HG02870 (cell line): Measurements from ENCODE around the gene LAMB4.

Experiments used
- ATAC-seq: cut with Tn5 transposase; IDR thresholded peaks from one replicate; pipeline ENCODE4 v1.9.1; 2021; ENCODE audit warnings: mild to moderate bottlenecking, moderate library complexity; ENCODE audit not compliant: unreplicated experiment

LAMB4 gene

DNA sequence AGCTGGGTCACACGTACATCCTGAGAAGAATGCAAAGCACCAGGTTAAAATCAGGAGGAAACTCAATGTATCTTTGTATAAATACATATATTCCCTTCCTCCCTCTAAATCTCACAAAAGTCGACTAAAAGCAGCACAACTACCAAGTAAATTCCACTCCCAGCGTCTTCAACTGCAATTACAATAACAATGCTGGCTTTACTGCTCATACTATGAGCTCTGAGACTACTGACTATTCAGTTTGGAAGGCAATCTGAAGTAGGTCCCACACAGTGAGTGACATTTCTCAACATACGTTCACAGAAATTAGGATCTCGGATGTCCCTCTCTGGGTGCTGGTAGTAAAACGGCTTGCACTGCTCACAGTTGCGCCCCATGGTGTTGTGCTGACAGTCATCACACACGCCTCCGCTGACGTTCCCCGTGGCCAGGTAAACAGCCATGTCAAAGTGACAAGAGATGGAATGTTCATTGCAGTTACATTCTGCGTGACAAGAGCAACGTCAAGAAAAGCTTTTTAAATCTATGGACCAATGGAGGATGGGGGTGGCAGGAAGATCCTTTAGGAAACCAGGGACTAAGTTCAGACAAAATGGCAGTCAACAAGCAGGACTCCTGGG lies 154.7 kb downstream of the LAMB4 start:
- no peak for ATAC-seq

DNA sequence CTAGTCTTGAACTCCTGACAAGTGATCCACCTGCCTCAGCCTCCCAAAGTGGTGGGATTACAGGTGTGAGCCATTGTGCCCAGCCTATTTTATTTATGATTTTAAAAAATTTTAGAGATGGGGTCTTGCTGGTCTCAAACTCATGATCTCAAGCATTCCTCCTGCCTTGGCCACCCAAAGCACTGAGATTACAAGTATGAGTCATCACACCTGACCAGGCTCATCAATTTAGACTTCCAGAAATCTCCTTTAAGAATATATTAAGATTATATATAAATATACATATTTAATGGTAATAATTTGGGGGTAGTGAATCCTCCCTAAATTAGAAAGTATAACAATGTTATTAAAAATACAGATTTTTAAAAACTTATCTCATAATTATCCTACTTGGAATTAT lies 156.3 kb downstream of the LAMB4 start:
- ATAC-seq = no peak
